ENCODE measurements around the gene WNT6. TPM values are rescaled to one million over a fixed set of nuclear protein-coding genes. Genes with fewer than 3 reads are reported as not detected.

WNT6 gene
- total RNA-seq, 1 donor from 2014 or later: 2.6 TPM

DNA sequence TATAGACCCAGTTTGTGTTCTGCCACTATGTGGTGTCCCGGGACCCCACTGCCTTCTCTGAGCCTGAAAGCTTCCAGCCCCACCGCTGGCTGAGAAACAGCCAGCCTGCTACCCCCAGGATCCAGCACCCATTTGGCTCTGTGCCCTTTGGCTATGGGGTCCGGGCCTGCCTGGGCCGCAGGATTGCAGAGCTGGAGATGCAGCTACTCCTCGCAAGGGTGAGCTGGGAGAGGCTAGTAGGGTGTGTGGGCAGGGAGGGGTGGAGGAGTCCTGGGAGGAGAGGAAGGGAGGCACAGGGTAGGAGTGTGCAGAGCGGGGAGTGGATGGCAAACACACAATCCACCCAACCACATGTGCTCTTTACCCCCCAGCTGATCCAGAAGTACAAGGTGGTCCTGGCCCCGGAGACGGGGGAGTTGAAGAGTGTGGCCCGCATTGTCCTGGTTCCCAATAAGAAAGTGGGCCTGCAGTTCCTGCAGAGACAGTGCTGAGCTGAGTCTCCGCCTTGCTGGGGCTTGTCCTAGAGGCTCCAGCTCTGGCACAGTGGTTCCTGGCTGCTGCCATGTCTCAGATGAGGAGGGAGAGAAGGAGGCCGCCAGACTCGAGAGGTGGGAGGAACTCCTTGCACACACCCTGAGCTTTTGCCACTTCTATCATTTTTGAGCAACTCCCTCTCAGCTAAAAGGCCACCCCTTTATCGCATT, 44.9 kb upstream of the WNT6 start:
- no peak overlapping the region for H3K4me2 ChIP-seq (ENCODE audit: low read length)
- no peak for TF ChIP-seq EZH2 (IDR thresholded peaks at IDR 0.05; ENCODE audit: insufficient read depth, low read length)
- TF ChIP-seq, protein P1, sequence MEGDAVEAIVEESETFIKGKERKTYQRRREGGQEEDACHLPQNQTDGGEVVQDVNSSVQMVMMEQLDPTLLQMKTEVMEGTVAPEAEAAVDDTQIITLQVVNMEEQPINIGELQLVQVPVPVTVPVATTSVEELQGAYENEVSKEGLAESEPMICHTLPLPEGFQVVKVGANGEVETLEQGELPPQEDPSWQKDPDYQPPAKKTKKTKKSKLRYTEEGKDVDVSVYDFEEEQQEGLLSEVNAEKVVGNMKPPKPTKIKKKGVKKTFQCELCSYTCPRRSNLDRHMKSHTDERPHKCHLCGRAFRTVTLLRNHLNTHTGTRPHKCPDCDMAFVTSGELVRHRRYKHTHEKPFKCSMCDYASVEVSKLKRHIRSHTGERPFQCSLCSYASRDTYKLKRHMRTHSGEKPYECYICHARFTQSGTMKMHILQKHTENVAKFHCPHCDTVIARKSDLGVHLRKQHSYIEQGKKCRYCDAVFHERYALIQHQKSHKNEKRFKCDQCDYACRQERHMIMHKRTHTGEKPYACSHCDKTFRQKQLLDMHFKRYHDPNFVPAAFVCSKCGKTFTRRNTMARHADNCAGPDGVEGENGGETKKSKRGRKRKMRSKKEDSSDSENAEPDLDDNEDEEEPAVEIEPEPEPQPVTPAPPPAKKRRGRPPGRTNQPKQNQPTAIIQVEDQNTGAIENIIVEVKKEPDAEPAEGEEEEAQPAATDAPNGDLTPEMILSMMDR (IDR thresholded peaks at IDR 0.05; ENCODE audit: insufficient read depth, low read depth, low read length): no peak
- peaks cover 3% of the 10 kb centered on the region for H3K4me1 Mint-ChIP-seq (ENCODE audit: low read depth, unreplicated experiment)
- H3K79me2 ChIP-seq (ENCODE audit: insufficient read depth, low read length): no peaks in the 10 kb centered on the region
- H2AFZ ChIP-seq (ENCODE audit: low read depth, low read length): no peak overlapping the region
- H3K27ac ChIP-seq (ENCODE audit: low read depth, low read length): no peak overlapping the region
- H3K27me3 Mint-ChIP-seq (ENCODE audit: low read depth, unreplicated experiment): peaks cover 20% of the 10 kb centered on the region
- peaks cover 2% of the 10 kb centered on the region for H3K9me3 Mint-ChIP-seq (ENCODE audit: unreplicated experiment)
- no peak for DNase-seq (ENCODE audit: low read depth)
- peaks cover 15% of the 10 kb centered on the region for H3K36me3 Mint-ChIP-seq (ENCODE audit: low read depth, unreplicated experiment)
- no peaks in the 10 kb centered on the region for H3K9me3 ChIP-seq (ENCODE audit: insufficient read depth, low read depth, low read length)
- H3K9ac ChIP-seq (ENCODE audit: low read length): no peak overlapping the region
- no peaks in the 10 kb centered on the region for H4K20me1 ChIP-seq (ENCODE audit: insufficient read depth, low read length)
- no peak overlapping the region for H3K4me3 Mint-ChIP-seq (ENCODE audit: unreplicated experiment)
- H3K36me3 ChIP-seq (ENCODE audit: insufficient read depth, low read length): no peaks in the 10 kb centered on the region
- no peak overlapping the region for H3K27ac Mint-ChIP-seq (ENCODE audit: unreplicated experiment)
- no peak overlapping the region for H3K4me3 ChIP-seq (ENCODE audit: insufficient read depth, low read depth, low read length)
- no peaks in the 10 kb centered on the region for H3K4me1 ChIP-seq (ENCODE audit: insufficient read depth, low read length)
- FAIRE-seq: no peak
- H3K27me3 ChIP-seq (ENCODE audit: insufficient read depth, low read length): no peaks in the 10 kb centered on the region

DNA sequence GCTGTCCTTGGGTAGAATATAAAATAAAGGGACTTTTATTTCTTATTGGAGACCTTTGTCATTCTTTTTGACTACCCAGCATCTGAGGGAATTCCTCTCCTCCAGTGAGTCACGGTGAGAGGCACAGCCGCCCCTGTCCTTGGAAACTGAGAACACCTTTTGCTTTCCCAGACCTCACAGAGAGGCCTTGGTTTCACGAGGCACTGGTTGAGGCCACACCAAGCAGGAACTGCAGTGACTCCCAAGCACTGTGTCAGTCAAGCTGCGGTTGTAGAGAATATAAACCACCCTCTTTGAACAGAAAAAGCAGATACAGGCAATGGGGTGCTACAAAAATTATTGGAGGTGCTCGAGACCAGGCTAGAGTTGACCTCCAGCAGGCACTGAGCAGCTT, 44.4 kb upstream of the WNT6 start:
- Mint-ChIP-seq H3K4me3 (ENCODE audit: unreplicated experiment) (no peak overlapping the region), H3K4me1 (ENCODE audit: low read depth, unreplicated experiment) (peaks cover 3% of the 10 kb centered on the region), H3K36me3 (ENCODE audit: low read depth, unreplicated experiment) (peaks cover 15% of the 10 kb centered on the region), H3K27me3 (ENCODE audit: low read depth, unreplicated experiment) (peaks cover 20% of the 10 kb centered on the region), H3K27ac (ENCODE audit: unreplicated experiment) (no peak overlapping the region), H3K9me3 (ENCODE audit: unreplicated experiment) (peaks cover 2% of the 10 kb centered on the region)
- no peaks in the 10 kb centered on the region for H3K4me1 ChIP-seq (ENCODE audit: insufficient read depth, low read length)
- H3K9me3 ChIP-seq (ENCODE audit: insufficient read depth, low read depth, low read length): no peaks in the 10 kb centered on the region
- no peaks in the 10 kb centered on the region for H3K27me3 ChIP-seq (ENCODE audit: insufficient read depth, low read length)
- FAIRE-seq (no peak), DNase-seq (ENCODE audit: low read depth) (no peak)
- no peak overlapping the region for H3K9ac ChIP-seq (ENCODE audit: low read length)
- H3K36me3 ChIP-seq (ENCODE audit: insufficient read depth, low read length): no peaks in the 10 kb centered on the region
- H3K4me2 ChIP-seq (ENCODE audit: low read length): no peak overlapping the region
- no peak for TF ChIP-seq EZH2 (IDR thresholded peaks at IDR 0.05; ENCODE audit: insufficient read depth, low read length)
- TF ChIP-seq, protein P1 (IDR thresholded peaks at IDR 0.05; ENCODE audit: insufficient read depth, low read depth, low read length): no peak
- H3K79me2 ChIP-seq (ENCODE audit: insufficient read depth, low read length): no peaks in the 10 kb centered on the region
- no peaks in the 10 kb centered on the region for H4K20me1 ChIP-seq (ENCODE audit: insufficient read depth, low read length)
- H2AFZ ChIP-seq (ENCODE audit: low read depth, low read length): no peak overlapping the region
- no peak overlapping the region for H3K27ac ChIP-seq (ENCODE audit: low read depth, low read length)
- no peak overlapping the region for H3K4me3 ChIP-seq (ENCODE audit: insufficient read depth, low read depth, low read length)

DNA sequence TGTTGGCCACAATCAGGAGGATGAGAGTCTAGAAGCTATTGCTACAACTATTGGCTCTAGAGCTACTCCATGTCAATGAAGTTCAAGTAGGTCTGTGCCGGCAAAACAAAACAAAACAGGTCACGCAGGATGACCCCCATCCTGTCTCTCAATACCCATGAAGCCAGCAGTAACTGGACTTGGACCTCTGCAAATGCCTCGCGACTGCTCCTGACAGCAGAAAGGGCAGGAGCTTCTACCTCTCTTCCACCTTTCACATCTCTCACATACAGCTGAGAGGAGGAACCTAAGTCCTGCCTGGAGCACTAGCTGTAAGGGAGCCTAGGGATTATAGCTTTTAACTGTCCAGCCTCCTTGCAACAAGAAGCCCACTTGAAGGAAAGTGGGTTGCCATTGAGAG, 44.0 kb upstream of the WNT6 start:
- H3K4me1 Mint-ChIP-seq (ENCODE audit: low read depth, unreplicated experiment): peaks cover 3% of the 10 kb centered on the region
- no peak for TF ChIP-seq EZH2 (IDR thresholded peaks at IDR 0.05; ENCODE audit: insufficient read depth, low read length)
- TF ChIP-seq, protein P1 (IDR thresholded peaks at IDR 0.05; ENCODE audit: insufficient read depth, low read depth, low read length): no peak
- H3K27me3 Mint-ChIP-seq (ENCODE audit: low read depth, unreplicated experiment): peaks cover 22% of the 10 kb centered on the region
- Histone ChIP-seq H3K9ac (ENCODE audit: low read length) (no peak overlapping the region), H4K20me1 (ENCODE audit: insufficient read depth, low read length) (no peaks in the 10 kb centered on the region), H3K4me2 (ENCODE audit: low read length) (no peak overlapping the region), H3K9me3 (ENCODE audit: insufficient read depth, low read depth, low read length) (no peaks in the 10 kb centered on the region), H3K27ac (ENCODE audit: low read depth, low read length) (no peak overlapping the region), H3K4me1 (ENCODE audit: insufficient read depth, low read length) (no peaks in the 10 kb centered on the region), H3K36me3 (ENCODE audit: insufficient read depth, low read length) (no peaks in the 10 kb centered on the region), H3K27me3 (ENCODE audit: insufficient read depth, low read length) (no peaks in the 10 kb centered on the region), H3K79me2 (ENCODE audit: insufficient read depth, low read length) (no peaks in the 10 kb centered on the region), H3K4me3 (ENCODE audit: insufficient read depth, low read depth, low read length) (no peak overlapping the region), H2AFZ (ENCODE audit: low read depth, low read length) (no peak overlapping the region)
- peaks cover 2% of the 10 kb centered on the region for H3K9me3 Mint-ChIP-seq (ENCODE audit: unreplicated experiment)
- DNase-seq (ENCODE audit: low read depth): no peak
- H3K36me3 Mint-ChIP-seq (ENCODE audit: low read depth, unreplicated experiment): peaks cover 15% of the 10 kb centered on the region
- no peak for FAIRE-seq
- no peak overlapping the region for H3K4me3 Mint-ChIP-seq (ENCODE audit: unreplicated experiment)
- no peak overlapping the region for H3K27ac Mint-ChIP-seq (ENCODE audit: unreplicated experiment)
